ENCODE results near the gene SNRK.

DNA sequence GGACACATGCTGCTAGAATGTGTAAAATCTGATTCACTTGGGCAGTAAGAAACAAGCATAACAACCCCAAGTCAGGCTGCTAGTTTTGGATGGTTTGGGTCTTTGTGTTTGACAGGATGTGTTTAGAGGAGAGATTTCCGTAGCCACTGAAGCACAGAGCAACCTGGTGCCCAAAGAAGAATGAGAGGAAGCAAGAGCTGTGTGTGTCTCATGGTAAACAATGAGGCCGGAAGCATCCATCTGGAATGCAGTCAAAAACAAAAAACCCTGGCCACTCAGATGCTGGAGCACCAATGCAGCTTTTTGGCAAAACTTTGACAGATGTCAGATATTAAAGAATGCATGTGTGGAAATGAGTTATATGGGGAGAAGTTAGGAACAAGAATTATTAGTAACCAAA, 39.4 kb upstream of the SNRK start:
- TF ChIP-seq, protein P1, sequence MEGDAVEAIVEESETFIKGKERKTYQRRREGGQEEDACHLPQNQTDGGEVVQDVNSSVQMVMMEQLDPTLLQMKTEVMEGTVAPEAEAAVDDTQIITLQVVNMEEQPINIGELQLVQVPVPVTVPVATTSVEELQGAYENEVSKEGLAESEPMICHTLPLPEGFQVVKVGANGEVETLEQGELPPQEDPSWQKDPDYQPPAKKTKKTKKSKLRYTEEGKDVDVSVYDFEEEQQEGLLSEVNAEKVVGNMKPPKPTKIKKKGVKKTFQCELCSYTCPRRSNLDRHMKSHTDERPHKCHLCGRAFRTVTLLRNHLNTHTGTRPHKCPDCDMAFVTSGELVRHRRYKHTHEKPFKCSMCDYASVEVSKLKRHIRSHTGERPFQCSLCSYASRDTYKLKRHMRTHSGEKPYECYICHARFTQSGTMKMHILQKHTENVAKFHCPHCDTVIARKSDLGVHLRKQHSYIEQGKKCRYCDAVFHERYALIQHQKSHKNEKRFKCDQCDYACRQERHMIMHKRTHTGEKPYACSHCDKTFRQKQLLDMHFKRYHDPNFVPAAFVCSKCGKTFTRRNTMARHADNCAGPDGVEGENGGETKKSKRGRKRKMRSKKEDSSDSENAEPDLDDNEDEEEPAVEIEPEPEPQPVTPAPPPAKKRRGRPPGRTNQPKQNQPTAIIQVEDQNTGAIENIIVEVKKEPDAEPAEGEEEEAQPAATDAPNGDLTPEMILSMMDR (IDR thresholded peaks at IDR 0.05): no peak
- TF ChIP-seq EZH2phosphoT487 (IDR thresholded peaks at IDR 0.05) (no peak), EZH2 (IDR thresholded peaks at IDR 0.05) (no peak)

Data from neural progenitor cell (in vitro differentiated cells).